MCF 10A (cell line): ENCODE measurements around the gene RNF212. TPM values are rescaled to one million over a fixed set of nuclear protein-coding genes. Genes with fewer than 3 reads are reported as not detected.
A peak's percentile ranks its signal among the peaks of the same experiment; 100 is the strongest.

Experiments
- BruUV-seq: library from RNA; stranded (reverse); fragments of 400-500 nt; replicated peaks from 2 replicates; lab custom pipeline; 2021; lab: Mats Ljungman, UMichigan
- CTCF ChIA-PET: fragments of 300-600 bp; sonication (Branson Sonifier 250); formaldehyde crosslinking; extraction: SDS; loops from one replicate; lab custom pipeline; 2021; ENCODE audit warnings: antibody characterized with exemption, inconsistent platforms; lab: Yijun Ruan, JAX
- POLR2A ChIA-PET: fragments of 300-600, 350-650 bp; sonication (Branson Sonifier 250); formaldehyde crosslinking; extraction: SDS; loops from one replicate; lab custom pipeline; 2020; ENCODE audit warnings: antibody characterized with exemption, inconsistent platforms; lab: Yijun Ruan, JAX
- DNase-seq: peaks from one replicate; pipeline ENCODE4 v3.0.0-alpha.2; 2018; ENCODE audit not compliant: unreplicated experiment
- H3K27ac Mint-ChIP-seq: one replicate; pipeline ENCODE4 v1.8.0; 2022; ENCODE audit warnings: mild to moderate bottlenecking, low read depth, mixed read lengths; ENCODE audit not compliant: unreplicated experiment
- H3K27me3 Mint-ChIP-seq: one replicate; pipeline ENCODE4 v1.8.0; 2022; ENCODE audit warnings: mixed read lengths; ENCODE audit not compliant: insufficient read depth, unreplicated experiment
- H3K36me3 Mint-ChIP-seq: one replicate; pipeline ENCODE4 v1.8.0; 2022; ENCODE audit warnings: mild to moderate bottlenecking, moderate library complexity, mixed read lengths; ENCODE audit not compliant: insufficient read depth, unreplicated experiment
- H3K4me1 Mint-ChIP-seq: one replicate; pipeline ENCODE4 v1.8.0; 2022; ENCODE audit warnings: mixed read lengths; ENCODE audit not compliant: insufficient read depth, unreplicated experiment
- H3K4me3 Mint-ChIP-seq: one replicate; pipeline ENCODE4 v1.8.0; 2022; ENCODE audit warnings: mild to moderate bottlenecking, moderate library complexity, mixed read lengths; ENCODE audit not compliant: unreplicated experiment
- H3K9me3 Mint-ChIP-seq: one replicate; pipeline ENCODE4 v1.8.0; 2022; ENCODE audit warnings: mixed read lengths; ENCODE audit not compliant: unreplicated experiment
- intact Hi-C: fragments of 100-400 bp; cut with micrococcal nuclease; formaldehyde crosslinking; loops from 2 replicates; pipeline ENCODE4 v1.14.1; 2022
- total RNA-seq: library from RNA; stranded (reverse); gene quantifications from 2 replicates; pipeline ENCODE4 v1.2.3, GENCODE V29; 2022
- TF ChIP-seq, protein P1 (sequence below): fragments of 200-600 bp; IDR thresholded peaks from one replicate; pipeline ENCODE4 v1.8.0; 2022; ENCODE audit warnings: antibody characterized with exemption, mild to moderate bottlenecking; ENCODE audit not compliant: unreplicated experiment

Gene RNF212
- total RNA-seq, 1 experiment from 2014 or later, result not detected

- Mint-ChIP-seq H3K4me1 (peaks cover 18% of the 10 kb centered on the region), H3K36me3 (peaks cover 5% of the 10 kb centered on the region), H3K4me3 (no peak overlapping the region), H3K9me3 (no peaks in the 10 kb centered on the region), H3K27ac (no peak overlapping the region), H3K27me3 (no peaks in the 10 kb centered on the region)
- no TSS peak for BruUV-seq
- POLR2A ChIA-PET, result no interaction called here
- intact Hi-C loops, result no loop called here
- no peak for DNase-seq
- CTCF ChIA-PET, result no interaction called here
- TF ChIP-seq, protein P1, sequence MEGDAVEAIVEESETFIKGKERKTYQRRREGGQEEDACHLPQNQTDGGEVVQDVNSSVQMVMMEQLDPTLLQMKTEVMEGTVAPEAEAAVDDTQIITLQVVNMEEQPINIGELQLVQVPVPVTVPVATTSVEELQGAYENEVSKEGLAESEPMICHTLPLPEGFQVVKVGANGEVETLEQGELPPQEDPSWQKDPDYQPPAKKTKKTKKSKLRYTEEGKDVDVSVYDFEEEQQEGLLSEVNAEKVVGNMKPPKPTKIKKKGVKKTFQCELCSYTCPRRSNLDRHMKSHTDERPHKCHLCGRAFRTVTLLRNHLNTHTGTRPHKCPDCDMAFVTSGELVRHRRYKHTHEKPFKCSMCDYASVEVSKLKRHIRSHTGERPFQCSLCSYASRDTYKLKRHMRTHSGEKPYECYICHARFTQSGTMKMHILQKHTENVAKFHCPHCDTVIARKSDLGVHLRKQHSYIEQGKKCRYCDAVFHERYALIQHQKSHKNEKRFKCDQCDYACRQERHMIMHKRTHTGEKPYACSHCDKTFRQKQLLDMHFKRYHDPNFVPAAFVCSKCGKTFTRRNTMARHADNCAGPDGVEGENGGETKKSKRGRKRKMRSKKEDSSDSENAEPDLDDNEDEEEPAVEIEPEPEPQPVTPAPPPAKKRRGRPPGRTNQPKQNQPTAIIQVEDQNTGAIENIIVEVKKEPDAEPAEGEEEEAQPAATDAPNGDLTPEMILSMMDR, result no peak
Observed at GRCh38 chr4:1044469-1045192, 68.7 kb downstream of the RNF212 start.

- peak; percentile 100 for DNase-seq
- BruUV-seq, result no TSS peak
- TF ChIP-seq, protein P1, result no peak
- Mint-ChIP-seq H3K36me3 (peaks cover 5% of the 10 kb centered on the region), H3K27ac (no peak overlapping the region), H3K4me1 (peaks cover 18% of the 10 kb centered on the region), H3K9me3 (no peaks in the 10 kb centered on the region), H3K27me3 (no peaks in the 10 kb centered on the region), H3K4me3 (no peak overlapping the region)
- ChIA-PET CTCF (interaction anchor here (0.6 kb wide), 4 partner anchors 77 to 746 kb away, joined by 3 read pairs; no protein-coding TSS in a partner anchor), POLR2A (interaction anchor here (0.6 kb wide), 1 partner anchor 133 kb away, joined by 3 read pairs; no protein-coding TSS in a partner anchor)
- intact Hi-C loops, result loop anchor here (1.0 to 2.0 kb wide), 2 partner anchors 39 to 224 kb away; no protein-coding TSS in a partner anchor
Observed at GRCh38 chr4:1043651-1044468, 69.5 kb downstream of the RNF212 start.

DNA sequence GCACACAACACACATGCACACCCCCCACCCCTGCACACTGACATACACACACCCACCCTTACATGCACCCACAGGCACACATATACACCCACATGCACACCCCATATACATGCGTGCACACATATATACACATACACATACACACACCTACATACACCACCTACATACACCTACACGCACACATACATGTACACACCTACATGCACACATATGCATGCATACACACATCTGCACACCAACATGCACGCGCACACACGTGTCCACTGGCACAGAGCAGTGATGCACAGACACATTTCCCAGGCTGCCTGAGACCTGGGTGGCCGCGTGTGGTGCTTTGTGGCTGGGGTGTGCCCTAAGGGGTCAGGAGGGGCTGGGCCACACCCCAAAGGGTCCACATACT is 70.2 kb downstream of the RNF212 start:
- intact Hi-C loops, result loop anchor here (1.0 to 2.0 kb wide), 2 partner anchors 40 to 225 kb away; no protein-coding TSS in a partner anchor
- Mint-ChIP-seq H3K36me3 (peaks cover 5% of the 10 kb centered on the region), H3K9me3 (no peaks in the 10 kb centered on the region), H3K27me3 (no peaks in the 10 kb centered on the region), H3K4me1 (peaks cover 18% of the 10 kb centered on the region), H3K4me3 (no peak overlapping the region), H3K27ac (no peak overlapping the region)
- DNase-seq, result no peak
- CTCF ChIA-PET, result interaction anchor here (0.6 kb wide), 4 partner anchors 78 to 747 kb away, joined by 3 read pairs; no protein-coding TSS in a partner anchor
- POLR2A ChIA-PET, result interaction anchor here (0.6 kb wide), 1 partner anchor 134 kb away, joined by 3 read pairs; no protein-coding TSS in a partner anchor
- BruUV-seq, result no TSS peak
- TF ChIP-seq, protein P1, result no peak
